ENCODE data around the gene TMEM101. TPM values are rescaled to one million over a fixed set of nuclear protein-coding genes. Genes with fewer than 3 reads are reported as not detected.

Gene TMEM101
- total and polyA plus RNA-seq, 4 donors, result 28.7 to 43.5 (median 33.1) TPM

GRCh38 chr17:44004761-44005526, 9.8 kb downstream of the TMEM101 start:
- no peak for TF ChIP-seq CTCF (IDR thresholded peaks at IDR 0.05; ENCODE audit: control extremely low read depth, extremely low read depth)
- Histone ChIP-seq H3K4me1 (ENCODE audit: control insufficient read depth in 5 of 5, insufficient read depth in 5 of 5, low read length in 5 of 5) (peaks cover 5 to 28% (median 7%) of the 10 kb centered on the region in 5 donors), H3K27me3 (ENCODE audit: control insufficient read depth in 3 of 3, insufficient read depth in 3 of 3, low read length in 2 of 3) (peaks cover 0 to 33% (median 32%) of the 10 kb centered on the region in 3 donors), H3K36me3 (ENCODE audit: control insufficient read depth in 4 of 4, insufficient read depth in 4 of 4, low read length in 4 of 4) (peaks cover 0 to 7% (median 2%) of the 10 kb centered on the region in 4 donors), H3K9ac (ENCODE audit: insufficient read depth in 1 of 2, low read length in 2 of 2) (no peak overlapping the region), H3K9me3 (ENCODE audit: control insufficient read depth in 4 of 4, insufficient read depth in 3 of 4, low read length in 3 of 4) (no peaks in the 10 kb centered on the region), H3K27ac (ENCODE audit: low read depth in 1 of 2, low read length in 1 of 2) (peak overlapping the region in 1 of 2 donors; percentile 48), H3K4me3 (peak overlapping the region; percentile 12)
- ATAC-seq (ENCODE audit: insufficient read depth, low FRiP score), result no peak
- peak in 1 of 3 donors; percentile 26 for DNase-seq
- 2 to 5% methylated on average over 57 to 71 of the region's 71 CpGs for WGBS, 2 donors

- H3K9ac ChIP-seq (ENCODE audit: insufficient read depth in 1 of 2, low read length in 2 of 2), result no peak within 1 kb of the TSS
- DNase-seq (no peak), ATAC-seq (ENCODE audit: insufficient read depth, low FRiP score) (no peak)
- TF ChIP-seq CTCF (IDR thresholded peaks at IDR 0.05; ENCODE audit: control extremely low read depth, extremely low read depth), result no peak
- H3K27ac ChIP-seq (ENCODE audit: low read depth in 1 of 2, low read length in 1 of 2), result peak within 1 kb of the TSS in 1 of 2 donors; percentile 48
- H3K9me3 ChIP-seq (ENCODE audit: control insufficient read depth in 4 of 4, insufficient read depth in 3 of 4, low read length in 3 of 4), result no peaks in the 10 kb centered on the region
- H3K27me3 ChIP-seq (ENCODE audit: control insufficient read depth in 3 of 3, insufficient read depth in 3 of 3, low read length in 2 of 3), result peaks cover 0 to 33% (median 32%) of the 10 kb centered on the region in 3 donors
- H3K4me1 ChIP-seq (ENCODE audit: control insufficient read depth in 5 of 5, insufficient read depth in 5 of 5, low read length in 5 of 5), result peaks cover 5 to 28% (median 7%) of the 10 kb centered on the region in 5 donors
- H3K36me3 ChIP-seq (ENCODE audit: control insufficient read depth in 4 of 4, insufficient read depth in 4 of 4, low read length in 4 of 4), result peaks cover 0 to 3% (median 0%) of the 10 kb centered on the region in 4 donors
- H3K4me3 ChIP-seq, result peak within 1 kb of the TSS; percentile 12
- 15 to 17% methylated on average over 21 to 25 of the region's 25 CpGs for WGBS, 2 donors
These were observed 10.5 kb downstream of the TMEM101 start, which contains the start of gene NAGS for GRCh38 chr17:44004077-44004760. NAGS (plus strand) TSS chr17:44004622; CDS start chr17:44004664, 42 bp downstream.

- peaks cover 0 to 33% (median 32%) of the 10 kb centered on the region in 3 donors for H3K27me3 ChIP-seq (ENCODE audit: control insufficient read depth in 3 of 3, insufficient read depth in 3 of 3, low read length in 2 of 3)
- DNase-seq (no peak), ATAC-seq (ENCODE audit: insufficient read depth, low FRiP score) (no peak)
- peaks cover 0 to 18% (median 7%) of the 10 kb centered on the region in 5 donors for H3K4me1 ChIP-seq (ENCODE audit: control insufficient read depth in 5 of 5, insufficient read depth in 5 of 5, low read length in 5 of 5)
- no peaks in the 10 kb centered on the region for H3K9me3 ChIP-seq (ENCODE audit: control insufficient read depth in 4 of 4, insufficient read depth in 3 of 4, low read length in 3 of 4)
- WGBS, 2 donors, result 76 to 85% methylated on average over 9 of the region's 9 CpGs
- no peak for TF ChIP-seq CTCF (IDR thresholded peaks at IDR 0.05; ENCODE audit: control extremely low read depth, extremely low read depth)
- H3K36me3 ChIP-seq (ENCODE audit: control insufficient read depth in 4 of 4, insufficient read depth in 4 of 4, low read length in 4 of 4), result no peaks in the 10 kb centered on the region
- no peak overlapping the region for H3K27ac ChIP-seq (ENCODE audit: low read depth in 1 of 2, low read length in 1 of 2)
- no peak overlapping the region for H3K9ac ChIP-seq (ENCODE audit: insufficient read depth in 1 of 2, low read length in 2 of 2)
- H3K4me3 ChIP-seq, result no peak overlapping the region
These were observed 12.5 kb downstream of the TMEM101 start for GRCh38 chr17:44002141-44002848.

All from lung (tissue), 12 donors.